T-helper 17 cell (primary cell): ENCODE results near the gene B3GNT4. TPM values are rescaled to one million over a fixed set of nuclear protein-coding genes. Genes with fewer than 3 reads are reported as not detected.

ENCODE experiments used
- ATAC-seq: fragments of 150-1000 bp; cut with Tn5 transposase; 2 replicates; pipeline ENCODE4 v1.10.0; 2021; ENCODE audit warnings: mild to moderate bottlenecking, moderate library complexity
- DNase-seq, 3 donors: peaks; one replicate each; pipeline versions ENCODE4 v3.0.0 to v3.0.0-alpha.2; 2020 to 2021
- H3K9me3 ChIP-seq: one replicate; pipeline ENCODE4 v1.7.0; 2013; ENCODE audit warnings: low read length, mild to moderate bottlenecking; ENCODE audit not compliant: control insufficient read depth, poor library complexity, severe bottlenecking
- H3K27ac Mint-ChIP-seq: one replicate; pipeline ENCODE4 v1.8.0; 2022; ENCODE audit warnings: mild to moderate bottlenecking, moderate library complexity, mixed read lengths
- H3K27me3 Mint-ChIP-seq: one replicate; pipeline ENCODE4 v1.8.0; 2022; ENCODE audit warnings: mixed read lengths
- H3K36me3 Mint-ChIP-seq: one replicate; pipeline ENCODE4 v1.8.0; 2022; ENCODE audit warnings: low read depth, mixed read lengths
- H3K4me1 Mint-ChIP-seq: one replicate; pipeline ENCODE4 v1.8.0; 2022; ENCODE audit warnings: mild to moderate bottlenecking, mixed read lengths
- H3K4me3 Mint-ChIP-seq: one replicate; pipeline ENCODE4 v1.8.0; 2022; ENCODE audit warnings: mild to moderate bottlenecking, moderate library complexity, mixed read lengths
- total RNA-seq, 4 donors: library from RNA in 2 of 4; stranded (reverse) in 2 of 4; gene quantifications; one replicate each; pipeline ENCODE4 v1.2.3 and lab custom pipeline; 2022 to 2026

The B3GNT4 gene
- not detected for total RNA-seq
- total RNA-seq (lab: John Stamatoyannopoulos, UW) = 0.08 to 1.0 reads per million in 2 donors

DNA sequence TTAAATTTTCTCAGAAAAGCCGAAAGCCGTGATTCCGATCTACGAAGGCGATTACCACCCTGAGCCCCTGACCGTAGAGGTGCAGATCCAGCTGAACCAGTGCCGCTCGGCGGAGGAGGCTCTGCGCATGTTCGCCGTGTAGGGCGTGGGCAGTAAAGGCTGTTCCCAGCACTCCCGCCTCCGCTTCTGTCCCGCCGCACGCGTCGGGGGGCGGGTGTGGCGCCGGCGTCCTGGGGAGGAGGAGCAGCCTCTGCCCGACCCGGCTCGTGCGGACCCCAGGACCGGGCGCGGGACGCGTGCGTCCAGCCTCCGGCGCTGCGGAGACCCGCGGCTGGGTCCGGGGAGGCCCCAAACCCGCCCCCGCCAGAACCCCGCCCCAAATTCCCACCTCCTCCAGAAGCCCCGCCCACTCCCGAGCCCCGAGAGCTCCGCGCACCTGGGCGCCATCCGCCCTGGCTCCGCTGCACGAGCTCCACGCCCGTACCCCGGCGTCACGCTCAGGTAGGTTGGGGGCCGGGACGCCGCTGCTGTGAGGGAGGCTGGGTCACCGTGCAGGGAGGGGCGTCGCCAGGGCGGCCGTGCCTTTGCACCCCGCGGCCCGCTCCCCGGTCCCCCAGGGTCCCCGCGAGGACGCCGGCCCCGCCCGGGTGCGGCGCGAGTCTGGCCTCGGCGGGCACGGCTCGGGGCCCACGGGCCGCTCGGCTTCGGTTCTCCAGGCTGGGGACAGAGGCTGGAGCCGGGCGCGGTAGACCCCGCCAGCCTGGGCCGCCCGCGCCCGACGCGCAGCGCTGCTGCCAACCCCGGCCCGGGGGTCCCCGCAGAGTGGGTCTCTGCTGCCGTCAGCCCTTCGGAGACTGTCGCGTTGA is at the start of gene B3GNT4:
TSS of gene B3GNT4 (plus strand) at position 409 of the 866 bp plus-strand sequence. CDS start 910 bp downstream, outside the sequence.
- peaks cover 12% of the 10 kb centered on the region for H3K27me3 Mint-ChIP-seq
- H3K27ac Mint-ChIP-seq = peak within 1 kb of the TSS; percentile 88
- no peaks in the 10 kb centered on the region for H3K9me3 ChIP-seq
- peak; percentile 42 to 65 (median 65) for DNase-seq
- peaks cover 15% of the 10 kb centered on the region for H3K4me1 Mint-ChIP-seq
- peak; percentile 73 for ATAC-seq
- H3K4me3 Mint-ChIP-seq = peak within 1 kb of the TSS; percentile 86
- H3K36me3 Mint-ChIP-seq = peaks cover 2% of the 10 kb centered on the region

DNA sequence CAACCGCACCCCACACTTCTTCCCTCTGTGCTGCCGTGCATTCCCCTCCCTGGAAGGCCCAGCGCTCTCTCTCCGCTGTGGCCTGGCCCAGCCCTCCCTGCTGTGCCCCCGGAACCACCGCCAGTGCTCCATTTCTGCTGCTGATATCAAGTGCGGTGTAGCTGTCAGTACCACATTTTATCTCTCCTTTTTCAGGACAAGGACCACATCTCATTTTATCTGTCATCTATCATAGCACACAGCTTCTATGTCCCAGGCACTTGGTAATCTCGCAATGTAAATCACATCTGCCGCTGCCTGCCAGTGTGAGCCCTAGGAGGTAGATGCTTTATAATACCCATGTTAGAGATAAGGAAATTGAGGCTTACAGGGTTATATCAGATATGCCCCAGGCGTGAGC is 47.8 kb upstream of the B3GNT4 start:
- H3K27ac Mint-ChIP-seq = no peak overlapping the region
- H3K36me3 Mint-ChIP-seq = no peaks in the 10 kb centered on the region

GRCh38 chr12:122158700-122159285 is 44.7 kb upstream of the B3GNT4 start:
- H3K4me1 Mint-ChIP-seq = no peaks in the 10 kb centered on the region
- no peak overlapping the region for H3K27ac Mint-ChIP-seq
- ATAC-seq (no peak), DNase-seq (no peak)
- no peaks in the 10 kb centered on the region for H3K36me3 Mint-ChIP-seq
- H3K27me3 Mint-ChIP-seq = peaks cover 8% of the 10 kb centered on the region
- no peaks in the 10 kb centered on the region for H3K9me3 ChIP-seq
- H3K4me3 Mint-ChIP-seq = peak overlapping the region; percentile 49

More for the DNA sequence above, 47.8 kb upstream of the B3GNT4 start:
- Mint-ChIP-seq H3K27me3 (no peaks in the 10 kb centered on the region), H3K4me3 (no peak overlapping the region), H3K4me1 (no peaks in the 10 kb centered on the region)
- H3K9me3 ChIP-seq = no peaks in the 10 kb centered on the region
- ATAC-seq = no peak
- DNase-seq = no peak

GRCh38 chr12:122159882-122160281 is 43.6 kb upstream of the B3GNT4 start:
- H3K27me3 Mint-ChIP-seq = peaks cover 14% of the 10 kb centered on the region
- no peaks in the 10 kb centered on the region for H3K4me1 Mint-ChIP-seq
- no peaks in the 10 kb centered on the region for H3K9me3 ChIP-seq
- H3K27ac Mint-ChIP-seq = no peak overlapping the region
- DNase-seq (no peak), ATAC-seq (no peak)
- no peaks in the 10 kb centered on the region for H3K36me3 Mint-ChIP-seq
- H3K4me3 Mint-ChIP-seq = no peak overlapping the region

GRCh38 chr12:122160761-122161160 is 42.7 kb upstream of the B3GNT4 start:
- peaks cover 17% of the 10 kb centered on the region for H3K27me3 Mint-ChIP-seq
- DNase-seq (no peak), ATAC-seq (no peak)
- H3K36me3 Mint-ChIP-seq = no peaks in the 10 kb centered on the region
- H3K4me1 Mint-ChIP-seq = no peaks in the 10 kb centered on the region
- H3K4me3 Mint-ChIP-seq = no peak overlapping the region
- H3K9me3 ChIP-seq = no peaks in the 10 kb centered on the region
- no peak overlapping the region for H3K27ac Mint-ChIP-seq

GRCh38 chr12:122161682-122162081 is 41.8 kb upstream of the B3GNT4 start:
- H3K4me3 Mint-ChIP-seq = no peak overlapping the region

DNA sequence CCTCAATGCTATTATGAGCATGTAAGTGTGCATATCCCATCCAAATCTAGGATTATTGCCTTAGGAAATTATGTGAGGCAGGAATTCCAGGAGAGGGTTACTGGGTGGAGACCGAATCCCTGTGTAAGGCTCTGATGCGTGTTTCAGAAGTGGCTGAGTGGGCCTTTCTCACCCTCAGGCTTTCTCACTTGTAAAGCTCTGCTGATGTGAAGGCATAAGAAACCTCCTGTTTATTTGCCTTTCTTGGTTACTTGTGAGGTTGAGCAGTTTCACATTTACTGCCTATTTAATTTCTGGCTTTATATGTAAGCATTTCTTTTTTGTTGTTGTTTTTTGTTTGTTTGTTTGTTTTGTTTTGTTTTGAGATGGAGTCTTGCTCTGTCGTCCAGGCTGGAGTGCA is 40.5 kb upstream of the B3GNT4 start:
- Mint-ChIP-seq H3K4me3 (no peak overlapping the region), H3K27me3 (peaks cover 27% of the 10 kb centered on the region), H3K36me3 (no peaks in the 10 kb centered on the region), H3K27ac (no peak overlapping the region), H3K4me1 (no peaks in the 10 kb centered on the region)
- ATAC-seq (no peak), DNase-seq (no peak)
- H3K9me3 ChIP-seq = no peaks in the 10 kb centered on the region

More at GRCh38 chr12:122161682-122162081, 41.8 kb upstream of the B3GNT4 start:
- DNase-seq = no peak
- no peak for ATAC-seq
- H3K9me3 ChIP-seq = no peaks in the 10 kb centered on the region
- no peak overlapping the region for H3K27ac Mint-ChIP-seq
- H3K27me3 Mint-ChIP-seq = peaks cover 19% of the 10 kb centered on the region
- H3K36me3 Mint-ChIP-seq = no peaks in the 10 kb centered on the region
- H3K4me1 Mint-ChIP-seq = no peaks in the 10 kb centered on the region

GRCh38 chr12:122166422-122167349 is 36.8 kb upstream of the B3GNT4 start:
- DNase-seq (no peak), ATAC-seq (peak; percentile 73)
- Mint-ChIP-seq H3K36me3 (no peaks in the 10 kb centered on the region), H3K27me3 (peaks cover 34% of the 10 kb centered on the region), H3K27ac (no peak overlapping the region), H3K4me1 (no peaks in the 10 kb centered on the region), H3K4me3 (no peak overlapping the region)
- no peaks in the 10 kb centered on the region for H3K9me3 ChIP-seq

GRCh38 chr12:122167356-122167925 is 36.1 kb upstream of the B3GNT4 start:
- no peak overlapping the region for H3K4me3 Mint-ChIP-seq
- ATAC-seq = no peak
- DNase-seq = no peak
- H3K27me3 Mint-ChIP-seq = peaks cover 34% of the 10 kb centered on the region
- H3K9me3 ChIP-seq = no peaks in the 10 kb centered on the region
- H3K4me1 Mint-ChIP-seq = no peaks in the 10 kb centered on the region
- no peaks in the 10 kb centered on the region for H3K36me3 Mint-ChIP-seq
- H3K27ac Mint-ChIP-seq = no peak overlapping the region

DNA sequence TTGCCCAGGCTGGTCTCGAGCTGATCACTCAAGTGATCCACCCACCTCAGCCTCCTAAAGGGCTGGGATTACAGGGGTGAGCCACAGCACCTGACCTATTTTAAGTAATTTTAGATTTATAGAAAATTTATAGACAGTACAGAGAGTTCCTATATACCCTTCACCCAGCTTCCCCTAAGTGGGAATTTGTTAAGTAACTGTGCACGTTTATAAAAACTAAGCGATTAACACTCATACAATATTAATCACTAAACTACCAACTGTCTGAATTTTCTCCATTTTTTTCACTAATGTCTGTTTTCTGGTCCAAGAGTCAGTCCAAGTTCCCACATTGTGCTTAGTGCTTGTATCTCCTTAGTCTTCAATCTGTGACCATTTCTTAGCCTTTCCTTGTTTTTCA is 35.0 kb upstream of the B3GNT4 start:
- Mint-ChIP-seq H3K4me1 (no peaks in the 10 kb centered on the region), H3K4me3 (no peak overlapping the region), H3K36me3 (no peaks in the 10 kb centered on the region), H3K27ac (no peak overlapping the region), H3K27me3 (peaks cover 34% of the 10 kb centered on the region)
- DNase-seq (no peak), ATAC-seq (no peak)
- no peaks in the 10 kb centered on the region for H3K9me3 ChIP-seq

DNA sequence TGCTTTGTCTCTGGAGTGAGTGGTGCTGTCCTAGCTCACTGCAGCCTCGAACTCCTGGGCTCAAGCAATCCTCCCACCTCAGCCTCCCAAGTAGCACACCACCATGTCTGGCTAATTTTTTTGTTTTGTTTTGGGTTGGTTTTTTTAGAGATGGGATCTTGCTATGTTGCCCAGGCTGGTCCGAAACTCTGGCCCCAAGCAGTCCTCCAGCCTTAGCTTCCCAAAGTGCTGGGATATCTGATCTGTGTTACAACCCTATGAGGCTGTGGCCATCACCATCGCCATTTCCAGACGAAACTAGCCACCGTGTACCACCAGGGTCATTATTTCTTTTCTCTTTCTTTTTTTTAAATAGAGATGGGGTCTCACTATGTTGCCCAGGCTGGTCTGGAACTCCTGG is 32.1 kb upstream of the B3GNT4 start:
- H3K4me1 Mint-ChIP-seq = no peaks in the 10 kb centered on the region
- H3K27me3 Mint-ChIP-seq = peaks cover 38% of the 10 kb centered on the region
- DNase-seq = no peak
- no peaks in the 10 kb centered on the region for H3K9me3 ChIP-seq
- H3K27ac Mint-ChIP-seq = no peak overlapping the region
- no peak for ATAC-seq
- H3K4me3 Mint-ChIP-seq = no peak overlapping the region
- no peaks in the 10 kb centered on the region for H3K36me3 Mint-ChIP-seq

DNA sequence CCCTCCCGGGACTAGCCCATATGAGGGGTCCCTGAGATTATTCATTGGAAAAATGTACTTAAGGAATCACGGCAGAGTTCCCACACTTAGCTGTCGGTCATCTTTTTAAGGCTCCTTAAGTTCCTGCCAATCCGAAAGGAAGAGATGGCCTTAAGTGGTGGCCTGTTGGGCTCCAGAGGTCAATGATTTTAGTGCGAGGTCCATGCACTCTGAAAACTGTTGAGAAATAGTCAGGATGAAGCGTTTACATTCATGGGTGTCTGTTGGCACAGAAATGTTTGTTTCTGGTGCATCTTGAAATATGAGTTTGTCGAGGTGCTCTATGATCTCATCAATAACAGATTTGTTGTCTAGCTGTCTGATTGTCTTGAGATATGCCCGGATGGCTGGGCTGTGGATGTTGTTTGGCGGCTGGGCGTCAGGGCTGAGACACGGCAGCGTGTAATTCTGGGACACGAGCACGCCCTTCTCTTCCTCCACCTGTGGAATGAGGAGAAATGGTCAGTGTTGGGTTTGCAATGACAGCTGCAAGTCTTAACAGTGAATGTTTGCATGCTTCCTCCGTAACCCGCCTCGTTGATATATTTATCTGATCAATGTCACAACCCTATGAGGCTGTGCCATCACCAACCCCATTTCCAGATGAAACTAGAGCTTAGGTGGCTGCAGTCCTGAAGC is 31.1 kb upstream of the B3GNT4 start:
- Mint-ChIP-seq H3K27me3 (peaks cover 38% of the 10 kb centered on the region), H3K27ac (no peak overlapping the region), H3K4me3 (no peak overlapping the region), H3K36me3 (no peaks in the 10 kb centered on the region), H3K4me1 (no peaks in the 10 kb centered on the region)
- no peaks in the 10 kb centered on the region for H3K9me3 ChIP-seq
- no peak for ATAC-seq
- no peak for DNase-seq
